K562 (cell line): Measurements from ENCODE around the gene FBLN7. TPM values are rescaled to one million over a fixed set of nuclear protein-coding genes. Genes with fewer than 3 reads are reported as not detected.

ENCODE experiments used
- ARID1B ChIP-seq: fragments of 450-650 bp; IDR thresholded peaks from 2 replicates; pipeline ENCODE4 v1.6.1; 2016; ENCODE audit warnings: antibody characterized with exemption, mild to moderate bottlenecking, inconsistent platforms
- ATF7 ChIP-seq: fragments of 450-650 bp; IDR thresholded peaks from 2 replicates; pipeline ENCODE4 v1.7.1; 2014; ENCODE audit warnings: mild to moderate bottlenecking, moderate library complexity
- BHLHE40 ChIP-seq: IDR thresholded peaks from 2 replicates; pipeline ENCODE4 v1.6.1; 2011; ENCODE audit warnings: low read length, improper control_type of control experiment
- C11orf30 ChIP-seq: fragments of 450-650 bp; IDR thresholded peaks from 2 replicates; pipeline ENCODE4 v1.6.1; 2016; ENCODE audit warnings: low read depth, mild to moderate bottlenecking
- CBFA2T3 ChIP-seq: fragments of 450-650 bp; IDR thresholded peaks from 2 replicates; pipeline ENCODE4 v1.6.1; 2017
- CREB3 ChIP-seq: fragments of 450-650 bp; conservative IDR thresholded peaks from 2 replicates; pipeline ENCODE4 v1.6.1; 2016; ENCODE audit warnings: missing genetic modification characterization, low read depth, mild to moderate bottlenecking, missing compliant biosample characterization, moderate library complexity
- DDX20 ChIP-seq: fragments of 450-650 bp; IDR thresholded peaks from 2 replicates; pipeline ENCODE4 v1.6.1; 2016; ENCODE audit warnings: missing genetic modification characterization, low read depth, mild to moderate bottlenecking, missing compliant biosample characterization, moderate library complexity
- EP300 ChIP-seq: IDR thresholded peaks from 2 replicates; pipeline ENCODE4 v1.6.1; 2012; ENCODE audit warnings: low read length, improper control_type of control experiment
- ETS2 ChIP-seq: IDR thresholded peaks from 2 replicates; pipeline ENCODE4 v1.6.1; 2016; ENCODE audit warnings: borderline replicate concordance, missing genetic modification characterization, mild to moderate bottlenecking, moderate library complexity, missing compliant biosample characterization; ENCODE audit not compliant: poor library complexity, severe bottlenecking
- GABPB2 ChIP-seq: fragments of 250-450 bp; sonication (Bioruptor Pico); conservative IDR thresholded peaks from 2 replicates; pipeline ENCODE4 v1.5.1; 2021; ENCODE audit warnings: mild to moderate bottlenecking
- IFI16 ChIP-seq: fragments of 250-450 bp; sonication (Bioruptor Pico); IDR thresholded peaks from 2 replicates; pipeline ENCODE4 v2.1.2; 2022; ENCODE audit warnings: mild to moderate bottlenecking, inconsistent platforms
- JUND ChIP-seq, 2 experiments: IDR thresholded peaks; 2 replicates in 1 of 2; 3 replicates in 1 of 2; pipeline ENCODE4 v1.6.1; 2011; ENCODE audit warnings: borderline replicate concordance in 2 of 2, low read depth in 2 of 2, low read length in 2 of 2, improper control_type of control experiment in 1 of 2, missing biosample characterization in 1 of 2, missing genetic modification characterization in 1 of 2, missing genetic modification reagents in 1 of 2
- MEF2D ChIP-seq: conservative IDR thresholded peaks from 2 replicates; pipeline ENCODE4 v1.6.1; 2016; ENCODE audit warnings: low read depth, missing genetic modification characterization, missing compliant biosample characterization
- NCOR1 ChIP-seq: fragments of 450-650 bp; IDR thresholded peaks from 2 replicates; pipeline ENCODE4 v1.6.1; 2016; ENCODE audit warnings: mild to moderate bottlenecking, moderate library complexity
- NFATC3 ChIP-seq: fragments of 450-650 bp; IDR thresholded peaks from 2 replicates; pipeline ENCODE4 v1.6.1; 2017; ENCODE audit warnings: mild to moderate bottlenecking
- NFIC ChIP-seq: fragments of 450-650 bp; IDR thresholded peaks from 2 replicates; pipeline ENCODE4 v1.6.1; 2017; ENCODE audit warnings: mild to moderate bottlenecking, inconsistent platforms
- POLR2AphosphoS5 ChIP-seq: IDR thresholded peaks from 2 replicates; pipeline ENCODE4 v1.6.1; 2011; ENCODE audit warnings: mild to moderate bottlenecking, low read depth, low read length, moderate library complexity; ENCODE audit not compliant: control insufficient read depth, insufficient read depth
- PRDM10 ChIP-seq: fragments of 450-650 bp; IDR thresholded peaks from 2 replicates; pipeline ENCODE4 v1.6.1; 2018; ENCODE audit not compliant: partially characterized antibody
- RBFOX2 ChIP-seq: fragments of 200-400 bp; formaldehyde crosslinking; IDR thresholded peaks from 2 replicates; pipeline ENCODE4 v1.6.1; 2017; ENCODE audit warnings: low read depth, mild to moderate bottlenecking, low read length, moderate library complexity
- RFX5 ChIP-seq: IDR thresholded peaks from 2 replicates; pipeline ENCODE4 v1.6.1; 2011; ENCODE audit warnings: low read depth, mild to moderate bottlenecking, improper control_type of control experiment, low read length
- SMARCE1 ChIP-seq: fragments of 450-650 bp; IDR thresholded peaks from 2 replicates; pipeline ENCODE4 v1.7.1; 2016; ENCODE audit warnings: mild to moderate bottlenecking
- SNAPC5 ChIP-seq: fragments of 250-450 bp; sonication (Bioruptor Pico); IDR thresholded peaks from 2 replicates; pipeline ENCODE4 v1.8.0; 2021; ENCODE audit warnings: moderate library complexity, mild to moderate bottlenecking, inconsistent platforms
- ZNF24 ChIP-seq: fragments of 450-650 bp; IDR thresholded peaks from 2 replicates; pipeline ENCODE4 v1.6.1; 2016
- ZNF589 ChIP-seq: fragments of 200-800 bp; sonication (Bioruptor generic); IDR thresholded peaks from 2 replicates; pipeline ENCODE4 v1.6.1; 2016; ENCODE audit warnings: low read depth, missing genetic modification characterization, missing compliant biosample characterization
- polyA plus RNA-seq, 8 experiments: library from polyadenylated mRNA; depleted of rRNA in 4 of 8; stranded (reverse) in 5 of 8; unstranded in 3 of 8; fragments of >200 nt; fragmentation: Nextera tagmentation in 2 of 8; fragmentation: Illumina TruSeq in 1 of 8; extraction: Ambion mirVana in 2 of 8; extraction: Trizol in 1 of 8; gene quantifications; 2 replicates each; pipeline versions ENCODE4 v1.2.1 to v1.2.3, GENCODE V29; 2011 to 2014; ENCODE audit warnings: inconsistent platforms in 1 of 8, missing spikeins in 1 of 8
- total RNA-seq, 7 experiments: library from RNA; depleted of rRNA in 6 of 7; stranded (reverse); fragments of >200 nt in 6 of 7; fragmentation: Illumina TruSeq in 2 of 7; extraction: Trizol in 2 of 7; gene quantifications; 2 replicates each; pipeline versions ENCODE4 v1.2.1 to v1.2.3, GENCODE V29; 2011 to 2021; ENCODE audit warnings: low replicate concordance in 1 of 7

Gene FBLN7
- total and polyA plus RNA-seq, 9 of the 15 experiments (the other 6 are each of a cell fraction or from before 2014, with no cell fraction given): 0.13 TPM; not detected in 8

GRCh38 chr2:112187805-112188596, 49.8 kb downstream of the FBLN7 start (continued):
- TF ChIP-seq PRDM10: peak; percentile 93
- TF ChIP-seq EP300: peak; percentile 29; the same call in 1 of the 2 replicates
- peak; percentile 35; the same call in 1 of the 2 replicates for TF ChIP-seq POLR2AphosphoS5
- peak; percentile 69; the same call in 1 of the 2 replicates for TF ChIP-seq JUND (IDR thresholded peaks at IDR 0.05; ENCODE audit: borderline replicate concordance, low read depth, low read length)
- peak; percentile 87; the same call in 2 of the 3 replicates for TF ChIP-seq JUND (tag; IDR thresholded peaks at IDR 0.05; ENCODE audit: borderline replicate concordance, low read depth, low read length)
- peak; percentile 94 for TF ChIP-seq NFATC3
- TF ChIP-seq C11orf30: peak; percentile 33; the same call in 1 of the 2 replicates
- peak; percentile 38; the same call in 1 of the 2 replicates for TF ChIP-seq DDX20 (tag)
- TF ChIP-seq IFI16: no peak
- peak; percentile 69 for TF ChIP-seq CBFA2T3
- TF ChIP-seq ARID1B: peak; percentile 75
- TF ChIP-seq RFX5: no peak
- peak; percentile 62 for TF ChIP-seq BHLHE40
- peak; percentile 39; the same call in 1 of the 2 replicates for TF ChIP-seq RBFOX2
- peak; percentile 50; the same call in 1 of the 2 replicates for TF ChIP-seq CREB3
- peak; percentile 43; the same call in 1 of the 2 replicates for TF ChIP-seq NCOR1
- TF ChIP-seq MEF2D (tag): peak; percentile 37; the same call in 1 of the 2 replicates
- TF ChIP-seq NFIC: 0 out of 2 replicates have a peak, but pooled peaks have one; percentile 8
- TF ChIP-seq ETS2 (tag): no peak
- 0 out of 2 replicates have a peak, but pooled peaks have one; percentile 66 for TF ChIP-seq ZNF589 (CRISPR knock-in tag)
- no peak for TF ChIP-seq ZNF24
- peak; percentile 65 for TF ChIP-seq SMARCE1
- TF ChIP-seq SNAPC5 (CRISPR knock-in tag): no peak
- TF ChIP-seq GABPB2 (CRISPR knock-in tag): no peak
- TF ChIP-seq ATF7: peak; percentile 77
